Testis (tissue), 2 donors: Measurements from ENCODE around the gene PLEKHM3.

Source experiments
- CTCF ChIP-seq, 3 experiments: fragments of 450-650 bp in 2 of 3; fragments of 200-600 bp in 1 of 3; sonication (generic) in 1 of 3; IDR thresholded peaks; one replicate each; pipeline ENCODE4 v1.5.1; 2016 to 2019; ENCODE audit warnings: antibody characterized with exemption in 3 of 3, mild to moderate bottlenecking in 2 of 3, moderate library complexity in 1 of 3
- POLR2A ChIP-seq: fragments of 450-650 bp; IDR thresholded peaks from one replicate; pipeline ENCODE4 v1.6.1; 2017; ENCODE audit warnings: antibody characterized with exemption, mild to moderate bottlenecking, moderate library complexity

DNA sequence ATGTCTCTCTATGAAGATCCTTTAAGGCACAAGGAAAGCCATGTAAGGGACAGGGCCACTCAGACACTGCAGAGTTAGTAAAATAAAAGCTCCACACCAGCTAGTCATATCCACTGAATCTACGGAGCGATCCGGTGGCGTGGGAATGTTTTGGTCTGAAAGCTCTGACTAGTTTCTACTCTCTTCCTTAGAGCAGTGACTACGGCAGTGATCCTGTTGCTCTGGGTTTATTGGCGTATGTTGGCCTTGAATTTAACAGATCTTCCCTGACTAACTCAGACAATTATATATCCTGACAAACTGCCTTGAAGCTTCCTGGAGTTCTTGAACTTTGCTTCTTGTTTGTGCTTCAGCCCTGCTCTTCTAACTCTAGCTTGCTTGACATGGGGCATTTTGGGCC is 140.3 kb downstream of the PLEKHM3 start:
- TF ChIP-seq CTCF (IDR thresholded peaks at IDR 0.05) (no peak), POLR2A (no peak)
